Skeletal muscle tissue (tissue), 4 donors: ENCODE results near the gene ACAD11. TPM values are rescaled to one million over a fixed set of nuclear protein-coding genes. Genes with fewer than 3 reads are reported as not detected.

Experiments used
- H3K27ac ChIP-seq: one replicate; pipeline ENCODE4 v1.7.0; 2013; ENCODE audit warnings: mild to moderate bottlenecking, low read depth, low read length, inconsistent platforms
- H3K27me3 ChIP-seq, 3 donors: one replicate each; pipeline ENCODE4 v1.7.0; 2013; ENCODE audit warnings: low read length in 3 of 3; ENCODE audit not compliant: control insufficient read depth in 3 of 3, insufficient read depth in 3 of 3
- H3K36me3 ChIP-seq, 3 donors: one replicate each; pipeline ENCODE4 v1.7.0; 2013; ENCODE audit warnings: low read length in 3 of 3; ENCODE audit not compliant: control insufficient read depth in 3 of 3, insufficient read depth in 3 of 3
- H3K4me1 ChIP-seq, 3 donors: one replicate each; pipeline ENCODE4 v1.7.0; 2013; ENCODE audit warnings: low read length in 3 of 3, mild to moderate bottlenecking in 3 of 3; ENCODE audit not compliant: control insufficient read depth in 3 of 3, insufficient read depth in 3 of 3
- H3K4me3 ChIP-seq, 3 donors: one replicate each; pipeline ENCODE4 v1.7.0; 2013; ENCODE audit warnings: low read length in 3 of 3
- H3K9ac ChIP-seq, 3 donors: one replicate each; pipeline ENCODE4 v1.7.0; 2013; ENCODE audit warnings: low read length in 3 of 3, mild to moderate bottlenecking in 3 of 3, moderate library complexity in 2 of 3, low read depth in 1 of 3
- H3K9me3 ChIP-seq, 3 donors: one replicate each; pipeline ENCODE4 v1.7.0; 2013; ENCODE audit warnings: low read length in 3 of 3; ENCODE audit not compliant: control insufficient read depth in 3 of 3
- total RNA-seq: library from RNA; depleted of rRNA; stranded (reverse); fragments of >200 nt; gene quantifications from one replicate; pipeline ENCODE4 v1.2.3, GENCODE V29; 2014
- donor health status: Osteomylitis.

Gene ACAD11
- total RNA-seq, 1 donor from 2014 or later, result 24.5 TPM

- no peak overlapping the region for H3K4me3 ChIP-seq
- no peaks in the 10 kb centered on the region for H3K9me3 ChIP-seq
- no peaks in the 10 kb centered on the region for H3K27me3 ChIP-seq
- H3K27ac ChIP-seq, result no peak overlapping the region
- H3K36me3 ChIP-seq, result peaks cover 7 to 12% (median 11%) of the 10 kb centered on the region in 3 donors
- no peak overlapping the region for H3K9ac ChIP-seq
- peaks cover 2 to 5% (median 4%) of the 10 kb centered on the region in 3 donors for H3K4me1 ChIP-seq
Measured at GRCh38 chr3:132635052-132635451, 24.6 kb downstream of the ACAD11 start.

GRCh38 chr3:132630612-132631011 is 29.0 kb downstream of the ACAD11 start:
- H3K36me3 ChIP-seq, result peaks cover 6 to 16% (median 8%) of the 10 kb centered on the region in 3 donors
- H3K4me1 ChIP-seq, result peaks cover 2 to 5% (median 4%) of the 10 kb centered on the region in 3 donors
- H3K27ac ChIP-seq, result no peak overlapping the region
- H3K27me3 ChIP-seq, result no peaks in the 10 kb centered on the region
- H3K9me3 ChIP-seq, result no peaks in the 10 kb centered on the region
- no peak overlapping the region for H3K4me3 ChIP-seq
- no peak overlapping the region for H3K9ac ChIP-seq

- Histone ChIP-seq H3K27ac (no peak overlapping the region), H3K27me3 (no peaks in the 10 kb centered on the region), H3K4me1 (no peaks in the 10 kb centered on the region), H3K9ac (no peak overlapping the region), H3K36me3 (peaks cover 6 to 16% (median 8%) of the 10 kb centered on the region in 3 donors), H3K9me3 (no peaks in the 10 kb centered on the region), H3K4me3 (no peak overlapping the region)
Measured at GRCh38 chr3:132629928-132630327, 29.7 kb downstream of the ACAD11 start.

DNA sequence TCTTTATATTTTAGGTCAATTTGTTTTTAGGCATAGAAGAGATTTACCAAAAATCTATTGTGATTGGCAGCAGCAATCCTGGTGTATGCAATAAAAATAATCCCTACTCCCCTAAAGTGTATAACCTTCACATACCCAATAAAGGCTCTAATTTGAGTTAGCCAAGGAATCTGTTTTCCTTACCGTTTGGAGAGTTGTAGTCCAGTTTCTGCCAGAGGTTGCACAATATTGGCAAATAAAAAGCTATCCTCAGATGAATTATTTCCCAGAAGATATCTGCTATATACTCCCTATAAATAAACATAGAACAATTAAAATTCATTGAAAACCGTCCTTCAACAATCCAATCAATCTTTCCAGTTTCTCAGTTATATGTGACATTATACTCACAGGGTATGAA is 31.5 kb downstream of the ACAD11 start:
- Histone ChIP-seq H3K36me3 (peaks cover 9 to 16% (median 11%) of the 10 kb centered on the region in 3 donors), H3K4me3 (no peak overlapping the region), H3K9me3 (no peaks in the 10 kb centered on the region), H3K27me3 (no peaks in the 10 kb centered on the region), H3K9ac (no peak overlapping the region), H3K27ac (no peak overlapping the region), H3K4me1 (no peaks in the 10 kb centered on the region)

- no peaks in the 10 kb centered on the region for H3K4me1 ChIP-seq
- H3K27me3 ChIP-seq, result no peaks in the 10 kb centered on the region
- H3K27ac ChIP-seq, result no peak overlapping the region
- H3K36me3 ChIP-seq, result peaks cover 9 to 16% (median 11%) of the 10 kb centered on the region in 3 donors
- no peak overlapping the region for H3K9ac ChIP-seq
- no peak overlapping the region for H3K4me3 ChIP-seq
- no peaks in the 10 kb centered on the region for H3K9me3 ChIP-seq
Measured at GRCh38 chr3:132626955-132627354, 32.7 kb downstream of the ACAD11 start.

- H3K9me3 ChIP-seq, result no peaks in the 10 kb centered on the region
- peaks cover 9 to 22% (median 16%) of the 10 kb centered on the region in 3 donors for H3K36me3 ChIP-seq
- H3K27ac ChIP-seq, result no peak overlapping the region
- no peaks in the 10 kb centered on the region for H3K27me3 ChIP-seq
- H3K4me3 ChIP-seq, result no peak overlapping the region
- H3K4me1 ChIP-seq, result no peaks in the 10 kb centered on the region
- H3K9ac ChIP-seq, result no peak overlapping the region
Measured at GRCh38 chr3:132625613-132626012, 34.0 kb downstream of the ACAD11 start.

- Histone ChIP-seq H3K4me3 (no peak overlapping the region), H3K9me3 (no peaks in the 10 kb centered on the region), H3K9ac (no peak overlapping the region), H3K36me3 (peaks cover 9 to 22% (median 16%) of the 10 kb centered on the region in 3 donors), H3K27me3 (no peaks in the 10 kb centered on the region), H3K4me1 (no peaks in the 10 kb centered on the region), H3K27ac (no peak overlapping the region)
Measured at GRCh38 chr3:132624790-132625189, 34.8 kb downstream of the ACAD11 start.

DNA sequence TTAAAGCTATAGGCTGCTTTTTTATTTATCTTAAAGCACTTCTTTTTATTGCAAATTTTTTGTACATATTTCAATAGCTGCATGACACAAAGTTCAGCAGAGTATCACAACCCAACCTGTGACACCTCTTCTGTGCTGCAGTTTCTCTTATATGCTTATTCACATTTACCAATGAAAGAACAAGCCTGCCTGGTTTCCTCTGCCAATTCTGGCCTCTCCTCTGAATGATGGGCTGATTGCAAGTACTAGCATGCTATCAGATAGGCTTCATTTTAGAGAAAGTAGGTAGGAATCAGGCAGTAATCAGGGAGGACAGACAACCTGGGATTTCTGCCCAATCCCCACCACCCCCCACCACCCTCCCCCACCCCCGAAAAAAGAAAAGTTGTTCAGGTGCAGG is 36.0 kb downstream of the ACAD11 start:
- Histone ChIP-seq H3K9me3 (no peaks in the 10 kb centered on the region), H3K36me3 (peaks cover 9 to 22% (median 16%) of the 10 kb centered on the region in 3 donors), H3K27me3 (no peaks in the 10 kb centered on the region), H3K4me3 (no peak overlapping the region), H3K4me1 (no peaks in the 10 kb centered on the region), H3K9ac (no peak overlapping the region), H3K27ac (no peak overlapping the region)

- Histone ChIP-seq H3K9me3 (no peaks in the 10 kb centered on the region), H3K36me3 (peaks cover 8 to 15% (median 13%) of the 10 kb centered on the region in 3 donors), H3K27me3 (no peaks in the 10 kb centered on the region), H3K4me3 (no peak overlapping the region), H3K9ac (no peak overlapping the region), H3K27ac (no peak overlapping the region), H3K4me1 (no peaks in the 10 kb centered on the region)
Measured at GRCh38 chr3:132622761-132623160, 36.8 kb downstream of the ACAD11 start.

GRCh38 chr3:132622148-132622547 is 37.5 kb downstream of the ACAD11 start:
- no peak overlapping the region for H3K27ac ChIP-seq
- no peak overlapping the region for H3K4me3 ChIP-seq
- no peaks in the 10 kb centered on the region for H3K9me3 ChIP-seq
- H3K27me3 ChIP-seq, result no peaks in the 10 kb centered on the region
- no peaks in the 10 kb centered on the region for H3K4me1 ChIP-seq
- no peak overlapping the region for H3K9ac ChIP-seq
- peaks cover 6 to 13% (median 11%) of the 10 kb centered on the region in 3 donors for H3K36me3 ChIP-seq
